Measurements from ENCODE around the gene SCAMP4. TPM values are rescaled to one million over a fixed set of nuclear protein-coding genes. Genes with fewer than 3 reads are reported as not detected.
A peak's percentile ranks its signal among the peaks of the same experiment; 100 is the strongest.

Gene SCAMP4
- total and polyA plus RNA-seq, 2 of the 13 experiments (the other 11 are each of a cell fraction or from before 2014, with no cell fraction given) = 10.7 to 13.7 TPM

DNA sequence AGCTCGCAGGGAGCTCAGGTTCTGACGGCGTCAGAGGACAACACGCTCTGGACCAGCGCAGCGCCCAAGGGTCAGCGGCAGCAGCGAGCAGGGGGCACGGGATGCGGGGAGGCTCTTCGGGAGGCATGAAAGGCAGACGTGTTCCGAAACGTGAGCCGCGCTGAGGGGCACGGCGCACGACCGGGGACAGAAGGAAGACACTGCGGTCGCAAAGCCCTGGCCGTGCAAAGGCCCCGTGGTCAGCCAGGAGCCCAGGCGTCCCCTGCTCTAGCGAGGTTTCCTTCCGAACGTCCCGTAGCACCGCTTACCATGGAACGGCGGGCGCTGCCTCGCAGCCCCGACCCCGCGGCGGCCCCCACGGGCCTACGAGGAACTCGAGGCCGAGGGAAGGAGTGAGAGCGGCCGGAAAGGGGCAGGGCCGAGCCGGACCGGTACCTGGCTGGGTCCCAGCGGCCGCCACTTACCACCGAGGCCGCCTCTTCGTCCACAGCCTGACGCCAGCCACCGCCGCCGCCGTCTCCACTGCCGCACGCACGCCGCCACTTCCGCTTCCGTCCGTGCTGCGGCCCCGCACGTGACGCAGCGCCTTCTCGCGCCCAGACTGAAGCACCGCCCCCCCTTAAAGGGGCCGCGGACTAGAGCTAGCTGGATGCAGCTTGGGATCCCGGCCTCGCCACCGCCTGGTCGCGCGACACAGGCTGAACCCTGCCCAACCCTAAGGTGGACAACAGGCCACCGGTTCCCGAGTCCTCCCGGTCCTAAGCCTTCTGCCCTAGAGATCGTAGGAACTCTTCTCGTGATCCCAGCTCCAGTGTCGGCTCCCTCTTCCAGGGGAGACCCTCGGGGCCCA, 29.3 kb upstream of the SCAMP4 start (continued):
- TF ChIP-seq HIC2 (CRISPR knock-in tag; IDR thresholded peaks at IDR 0.05; ENCODE audit: low read depth) (no peak), JARID2 (CRISPR knock-in tag; IDR thresholded peaks at IDR 0.05; ENCODE audit: insufficient replicate concordance) (peak; percentile 16), CBFB (CRISPR knock-in tag; IDR thresholded peaks at IDR 0.05) (peak; percentile 82; the same call in 1 of the 2 replicates), ZNF788 (CRISPR knock-in tag; IDR thresholded peaks at IDR 0.05; ENCODE audit: borderline replicate concordance) (peak; percentile 93), CENPT (CRISPR knock-in tag; IDR thresholded peaks at IDR 0.05; ENCODE audit: low read depth) (peak; percentile 92), ZNF7 (CRISPR knock-in tag; IDR thresholded peaks at IDR 0.05) (no peak), ZNF205 (CRISPR knock-in tag; IDR thresholded peaks at IDR 0.05) (peak; percentile 60; the same call in 1 of the 2 replicates), SMAD1 (CRISPR knock-in tag; IDR thresholded peaks at IDR 0.05; ENCODE audit: borderline replicate concordance, low read depth) (peak; percentile 98), ZNF570 (CRISPR knock-in tag; IDR thresholded peaks at IDR 0.05; ENCODE audit: borderline replicate concordance) (no peak), ZNF674 (CRISPR knock-in tag; IDR thresholded peaks at IDR 0.05; ENCODE audit: low read depth) (no peak), MXD4 (CRISPR knock-in tag; IDR thresholded peaks at IDR 0.05) (peak; percentile 96), CENPBD1 (CRISPR knock-in tag; IDR thresholded peaks at IDR 0.05; ENCODE audit: borderline replicate concordance, low read depth) (no peak), SOX13 (IDR thresholded peaks at IDR 0.05) (no peak), SOX13 (CRISPR knock-in tag; conservative IDR thresholded peaks at IDR 0.05 in 1 of 2, IDR thresholded peaks at IDR 0.05 in 1 of 2) (peak in 1 of 2 experiments; percentile 54; a peak in 3 of 4 replicates), ZNF12 (CRISPR knock-in tag; IDR thresholded peaks at IDR 0.05) (0 out of 2 replicates have a peak, but pooled peaks have one; percentile 27), KMT2A (CRISPR knock-in tag; IDR thresholded peaks at IDR 0.05) (peak; percentile 97)
- TF ChIP-seq, protein P1, sequence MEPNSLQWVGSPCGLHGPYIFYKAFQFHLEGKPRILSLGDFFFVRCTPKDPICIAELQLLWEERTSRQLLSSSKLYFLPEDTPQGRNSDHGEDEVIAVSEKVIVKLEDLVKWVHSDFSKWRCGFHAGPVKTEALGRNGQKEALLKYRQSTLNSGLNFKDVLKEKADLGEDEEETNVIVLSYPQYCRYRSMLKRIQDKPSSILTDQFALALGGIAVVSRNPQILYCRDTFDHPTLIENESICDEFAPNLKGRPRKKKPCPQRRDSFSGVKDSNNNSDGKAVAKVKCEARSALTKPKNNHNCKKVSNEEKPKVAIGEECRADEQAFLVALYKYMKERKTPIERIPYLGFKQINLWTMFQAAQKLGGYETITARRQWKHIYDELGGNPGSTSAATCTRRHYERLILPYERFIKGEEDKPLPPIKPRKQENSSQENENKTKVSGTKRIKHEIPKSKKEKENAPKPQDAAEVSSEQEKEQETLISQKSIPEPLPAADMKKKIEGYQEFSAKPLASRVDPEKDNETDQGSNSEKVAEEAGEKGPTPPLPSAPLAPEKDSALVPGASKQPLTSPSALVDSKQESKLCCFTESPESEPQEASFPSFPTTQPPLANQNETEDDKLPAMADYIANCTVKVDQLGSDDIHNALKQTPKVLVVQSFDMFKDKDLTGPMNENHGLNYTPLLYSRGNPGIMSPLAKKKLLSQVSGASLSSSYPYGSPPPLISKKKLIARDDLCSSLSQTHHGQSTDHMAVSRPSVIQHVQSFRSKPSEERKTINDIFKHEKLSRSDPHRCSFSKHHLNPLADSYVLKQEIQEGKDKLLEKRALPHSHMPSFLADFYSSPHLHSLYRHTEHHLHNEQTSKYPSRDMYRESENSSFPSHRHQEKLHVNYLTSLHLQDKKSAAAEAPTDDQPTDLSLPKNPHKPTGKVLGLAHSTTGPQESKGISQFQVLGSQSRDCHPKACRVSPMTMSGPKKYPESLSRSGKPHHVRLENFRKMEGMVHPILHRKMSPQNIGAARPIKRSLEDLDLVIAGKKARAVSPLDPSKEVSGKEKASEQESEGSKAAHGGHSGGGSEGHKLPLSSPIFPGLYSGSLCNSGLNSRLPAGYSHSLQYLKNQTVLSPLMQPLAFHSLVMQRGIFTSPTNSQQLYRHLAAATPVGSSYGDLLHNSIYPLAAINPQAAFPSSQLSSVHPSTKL (CRISPR knock-in tag; IDR thresholded peaks at IDR 0.05) = peak; percentile 75
- TF ChIP-seq, protein P2, sequence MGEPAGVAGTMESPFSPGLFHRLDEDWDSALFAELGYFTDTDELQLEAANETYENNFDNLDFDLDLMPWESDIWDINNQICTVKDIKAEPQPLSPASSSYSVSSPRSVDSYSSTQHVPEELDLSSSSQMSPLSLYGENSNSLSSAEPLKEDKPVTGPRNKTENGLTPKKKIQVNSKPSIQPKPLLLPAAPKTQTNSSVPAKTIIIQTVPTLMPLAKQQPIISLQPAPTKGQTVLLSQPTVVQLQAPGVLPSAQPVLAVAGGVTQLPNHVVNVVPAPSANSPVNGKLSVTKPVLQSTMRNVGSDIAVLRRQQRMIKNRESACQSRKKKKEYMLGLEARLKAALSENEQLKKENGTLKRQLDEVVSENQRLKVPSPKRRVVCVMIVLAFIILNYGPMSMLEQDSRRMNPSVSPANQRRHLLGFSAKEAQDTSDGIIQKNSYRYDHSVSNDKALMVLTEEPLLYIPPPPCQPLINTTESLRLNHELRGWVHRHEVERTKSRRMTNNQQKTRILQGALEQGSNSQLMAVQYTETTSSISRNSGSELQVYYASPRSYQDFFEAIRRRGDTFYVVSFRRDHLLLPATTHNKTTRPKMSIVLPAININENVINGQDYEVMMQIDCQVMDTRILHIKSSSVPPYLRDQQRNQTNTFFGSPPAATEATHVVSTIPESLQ (CRISPR knock-in tag; conservative IDR thresholded peaks at IDR 0.05) = no peak

Measured in HepG2 (cell line).